ENCODE measurements around the gene PANX2. TPM values are rescaled to one million over a fixed set of nuclear protein-coding genes. Genes with fewer than 3 reads are reported as not detected.
"Not testable (repeated sequence)": the region's sequence is repeated elsewhere in the genome, so short reads cannot be mapped to it uniquely, and the experiment has no call there.

Gene PANX2
- total and polyA plus RNA-seq, 2 donors: 0.09 to 1.6 TPM

GRCh38 chr22:50201191-50202129 is 30.9 kb downstream of the PANX2 start:
- 3% methylated on average over 115 of the region's 115 CpGs for WGBS
- Histone ChIP-seq H3K4me3 (ENCODE audit: low read length in 2 of 2) (peak overlapping the region; percentile 52 to 87), H3K27ac (ENCODE audit: low read depth in 1 of 2, low read length in 1 of 2) (peak overlapping the region in 1 of 2 donors; percentile 65), H3K9me3 (ENCODE audit: control insufficient read depth in 2 of 2, insufficient read depth in 1 of 2, low read length in 1 of 2) (no peaks in the 10 kb centered on the region), H3K27me3 (ENCODE audit: control insufficient read depth in 2 of 2, insufficient read depth in 1 of 2, low read length in 1 of 2) (peaks cover 0 to 3% of the 10 kb centered on the region in 2 donors), H3K4me1 (ENCODE audit: control insufficient read depth in 2 of 2, insufficient read depth in 2 of 2, low read length in 2 of 2) (peaks cover 16 to 19% of the 10 kb centered on the region in 2 donors), H3K36me3 (ENCODE audit: control insufficient read depth in 2 of 2, insufficient read depth in 2 of 2, low read length in 1 of 2) (peaks cover 39% of the 10 kb centered on the region in 2 donors)
- DNase-seq (ENCODE audit: low read depth in 6 of 9, low spot score in 9 of 9): peak in 1 of 9 donors; percentile 16

- Histone ChIP-seq H3K27ac (ENCODE audit: low read depth in 1 of 2, low read length in 1 of 2) (no peak overlapping the region), H3K9me3 (ENCODE audit: control insufficient read depth in 2 of 2, insufficient read depth in 1 of 2, low read length in 1 of 2) (no peaks in the 10 kb centered on the region), H3K4me1 (ENCODE audit: control insufficient read depth in 2 of 2, insufficient read depth in 2 of 2, low read length in 2 of 2) (peaks cover 16 to 19% of the 10 kb centered on the region in 2 donors), H3K36me3 (ENCODE audit: control insufficient read depth in 2 of 2, insufficient read depth in 2 of 2, low read length in 1 of 2) (peaks cover 40 to 41% of the 10 kb centered on the region in 2 donors), H3K27me3 (ENCODE audit: control insufficient read depth in 2 of 2, insufficient read depth in 1 of 2, low read length in 1 of 2) (peaks cover 0 to 3% of the 10 kb centered on the region in 2 donors), H3K4me3 (ENCODE audit: low read length in 2 of 2) (peak overlapping the region; percentile 52 to 87)
- no peak for DNase-seq (ENCODE audit: low read depth in 6 of 9, low spot score in 9 of 9)
- 88% methylated on average over 13 of the region's 13 CpGs for WGBS
These were observed 31.7 kb downstream of the PANX2 start for GRCh38 chr22:50202130-50202666.

- Histone ChIP-seq H3K4me3 (ENCODE audit: low read length in 2 of 2) (no peak overlapping the region), H3K9me3 (ENCODE audit: control insufficient read depth in 2 of 2, insufficient read depth in 1 of 2, low read length in 1 of 2) (peaks cover 0 to 2% of the 10 kb centered on the region in 2 donors), H3K36me3 (ENCODE audit: control insufficient read depth in 2 of 2, insufficient read depth in 2 of 2, low read length in 1 of 2) (peaks cover 39 to 44% of the 10 kb centered on the region in 2 donors), H3K4me1 (ENCODE audit: control insufficient read depth in 2 of 2, insufficient read depth in 2 of 2, low read length in 2 of 2) (peaks cover 16 to 19% of the 10 kb centered on the region in 2 donors), H3K27ac (ENCODE audit: low read depth in 1 of 2, low read length in 1 of 2) (no peak overlapping the region), H3K27me3 (ENCODE audit: control insufficient read depth in 2 of 2, insufficient read depth in 1 of 2, low read length in 1 of 2) (peaks cover 0 to 3% of the 10 kb centered on the region in 2 donors)
- 99% methylated on average over 1 of the region's 1 CpG for WGBS
- no peak for DNase-seq (ENCODE audit: low read depth in 6 of 9, low spot score in 9 of 9)
These were observed 32.8 kb downstream of the PANX2 start for GRCh38 chr22:50203288-50203687.

- no peak overlapping the region for H3K4me3 ChIP-seq (ENCODE audit: low read length in 2 of 2)
- peaks cover 43 to 45% of the 10 kb centered on the region in 2 donors for H3K36me3 ChIP-seq (ENCODE audit: control insufficient read depth in 2 of 2, insufficient read depth in 2 of 2, low read length in 1 of 2)
- H3K9me3 ChIP-seq (ENCODE audit: control insufficient read depth in 2 of 2, insufficient read depth in 1 of 2, low read length in 1 of 2): peaks cover 0 to 2% of the 10 kb centered on the region in 2 donors
- H3K27me3 ChIP-seq (ENCODE audit: control insufficient read depth in 2 of 2, insufficient read depth in 1 of 2, low read length in 1 of 2): peaks cover 0 to 3% of the 10 kb centered on the region in 2 donors
- H3K27ac ChIP-seq (ENCODE audit: low read depth in 1 of 2, low read length in 1 of 2): no peak overlapping the region
- no peak for DNase-seq (ENCODE audit: low read depth in 6 of 9, low spot score in 9 of 9)
- WGBS: 97% methylated on average over 7 of the region's 7 CpGs
- H3K4me1 ChIP-seq (ENCODE audit: control insufficient read depth in 2 of 2, insufficient read depth in 2 of 2, low read length in 2 of 2): peaks cover 14 to 17% of the 10 kb centered on the region in 2 donors
These were observed 34.0 kb downstream of the PANX2 start for GRCh38 chr22:50204571-50204970.

- Histone ChIP-seq H3K4me1 (ENCODE audit: control insufficient read depth in 2 of 2, insufficient read depth in 2 of 2, low read length in 2 of 2) (peaks cover 10 to 13% of the 10 kb centered on the region in 2 donors), H3K36me3 (ENCODE audit: control insufficient read depth in 2 of 2, insufficient read depth in 2 of 2, low read length in 1 of 2) (peaks cover 45 to 47% of the 10 kb centered on the region in 2 donors)
- not testable (repeated sequence) for H3K4me3 ChIP-seq (ENCODE audit: low read length in 2 of 2); H3K27me3 ChIP-seq (ENCODE audit: control insufficient read depth in 2 of 2, insufficient read depth in 1 of 2, low read length in 1 of 2); DNase-seq (ENCODE audit: low read depth in 6 of 9, low spot score in 9 of 9); H3K27ac ChIP-seq (ENCODE audit: low read depth in 1 of 2, low read length in 1 of 2); H3K9me3 ChIP-seq (ENCODE audit: control insufficient read depth in 2 of 2, insufficient read depth in 1 of 2, low read length in 1 of 2)
- WGBS: 98% methylated on average over 9 of the region's 9 CpGs
These were observed 34.5 kb downstream of the PANX2 start for GRCh38 chr22:50204998-50205397.

GRCh38 chr22:50205781-50206569 is 35.4 kb downstream of the PANX2 start:
- no peak overlapping the region for H3K27ac ChIP-seq (ENCODE audit: low read depth in 1 of 2, low read length in 1 of 2)
- H3K4me3 ChIP-seq (ENCODE audit: low read length in 2 of 2): no peak overlapping the region
- H3K27me3 ChIP-seq (ENCODE audit: control insufficient read depth in 2 of 2, insufficient read depth in 1 of 2, low read length in 1 of 2): peaks cover 0 to 3% of the 10 kb centered on the region in 2 donors
- peaks cover 0 to 2% of the 10 kb centered on the region in 2 donors for H3K9me3 ChIP-seq (ENCODE audit: control insufficient read depth in 2 of 2, insufficient read depth in 1 of 2, low read length in 1 of 2)
- 97% methylated on average over 45 of the region's 45 CpGs for WGBS
- peaks cover 55 to 57% of the 10 kb centered on the region in 2 donors for H3K36me3 ChIP-seq (ENCODE audit: control insufficient read depth in 2 of 2, insufficient read depth in 2 of 2, low read length in 1 of 2)
- peaks cover 8 to 10% of the 10 kb centered on the region in 2 donors for H3K4me1 ChIP-seq (ENCODE audit: control insufficient read depth in 2 of 2, insufficient read depth in 2 of 2, low read length in 2 of 2)
- no peak for DNase-seq (ENCODE audit: low read depth in 6 of 9, low spot score in 9 of 9)

- H3K36me3 ChIP-seq (ENCODE audit: control insufficient read depth in 2 of 2, insufficient read depth in 2 of 2, low read length in 1 of 2): peaks cover 58 to 60% of the 10 kb centered on the region in 2 donors
- no peak for DNase-seq (ENCODE audit: low read depth in 6 of 9, low spot score in 9 of 9)
These were observed 36.1 kb downstream of the PANX2 start for GRCh38 chr22:50206599-50206998.

GRCh38 chr22:50207383-50208140 is 37.0 kb downstream of the PANX2 start:
- peaks cover 62 to 64% of the 10 kb centered on the region in 2 donors for H3K36me3 ChIP-seq (ENCODE audit: control insufficient read depth in 2 of 2, insufficient read depth in 2 of 2, low read length in 1 of 2)
- H3K4me1 ChIP-seq (ENCODE audit: control insufficient read depth in 2 of 2, insufficient read depth in 2 of 2, low read length in 2 of 2): no peaks in the 10 kb centered on the region

More at GRCh38 chr22:50206599-50206998, 36.1 kb downstream of the PANX2 start:
- Histone ChIP-seq H3K27me3 (ENCODE audit: control insufficient read depth in 2 of 2, insufficient read depth in 1 of 2, low read length in 1 of 2) (peaks cover 0 to 3% of the 10 kb centered on the region in 2 donors), H3K9me3 (ENCODE audit: control insufficient read depth in 2 of 2, insufficient read depth in 1 of 2, low read length in 1 of 2) (peaks cover 0 to 2% of the 10 kb centered on the region in 2 donors), H3K27ac (ENCODE audit: low read depth in 1 of 2, low read length in 1 of 2) (no peak overlapping the region), H3K4me1 (ENCODE audit: control insufficient read depth in 2 of 2, insufficient read depth in 2 of 2, low read length in 2 of 2) (peaks cover 8% of the 10 kb centered on the region in 2 donors), H3K4me3 (ENCODE audit: low read length in 2 of 2) (no peak overlapping the region)
- WGBS: 84% methylated on average over 10 of the region's 10 CpGs

More at GRCh38 chr22:50207383-50208140, 37.0 kb downstream of the PANX2 start:
- Histone ChIP-seq H3K27ac (ENCODE audit: low read depth in 1 of 2, low read length in 1 of 2) (no peak overlapping the region), H3K4me3 (ENCODE audit: low read length in 2 of 2) (no peak overlapping the region), H3K27me3 (ENCODE audit: control insufficient read depth in 2 of 2, insufficient read depth in 1 of 2, low read length in 1 of 2) (no peaks in the 10 kb centered on the region), H3K9me3 (ENCODE audit: control insufficient read depth in 2 of 2, insufficient read depth in 1 of 2, low read length in 1 of 2) (peaks cover 0 to 2% of the 10 kb centered on the region in 2 donors)
- 85% methylated on average over 23 of the region's 23 CpGs for WGBS
- DNase-seq (ENCODE audit: low read depth in 6 of 9, low spot score in 9 of 9): no peak
